Right forelimb (tissue), 1 donor: Measurements from ENCODE around the gene COL8A1.

Experiments
- DNase-seq: peaks from one replicate; pipeline ENCODE4 v3.0.0-alpha.2; 2018

The COL8A1 gene

GRCh38 chr3:99678023-99678422, 39.6 kb downstream of the COL8A1 start:
- DNase-seq = no peak

GRCh38 chr3:99678896-99679295, 40.5 kb downstream of the COL8A1 start:
- DNase-seq = no peak

- DNase-seq = no peak
Measured at GRCh38 chr3:99681512-99681911, 43.1 kb downstream of the COL8A1 start.

- no peak for DNase-seq
Measured at GRCh38 chr3:99681976-99682375, 43.6 kb downstream of the COL8A1 start.

GRCh38 chr3:99683465-99683864, 45.1 kb downstream of the COL8A1 start:
- no peak for DNase-seq

GRCh38 chr3:99683876-99684275, 45.5 kb downstream of the COL8A1 start:
- DNase-seq = no peak

- DNase-seq = no peak
Measured at GRCh38 chr3:99684644-99685043, 46.2 kb downstream of the COL8A1 start.

- DNase-seq = no peak
Measured at GRCh38 chr3:99686469-99686868, 48.1 kb downstream of the COL8A1 start.

GRCh38 chr3:99686955-99687612, 48.7 kb downstream of the COL8A1 start:
- DNase-seq = peak; percentile 73

- DNase-seq = no peak
Measured at GRCh38 chr3:99690761-99691369, 52.5 kb downstream of the COL8A1 start.

- no peak for DNase-seq
Measured at GRCh38 chr3:99693636-99694035, 55.2 kb downstream of the COL8A1 start.

- DNase-seq = no peak
Measured at GRCh38 chr3:99696497-99696896, 58.1 kb downstream of the COL8A1 start.

- DNase-seq = no peak
Measured at GRCh38 chr3:99697250-99697649, 58.9 kb downstream of the COL8A1 start.

GRCh38 chr3:99698932-99699331, 60.5 kb downstream of the COL8A1 start:
- no peak for DNase-seq

GRCh38 chr3:99699841-99700240, 61.4 kb downstream of the COL8A1 start:
- DNase-seq = no peak

GRCh38 chr3:99700631-99701268, 62.4 kb downstream of the COL8A1 start:
- DNase-seq = no peak

- DNase-seq = no peak
Measured at GRCh38 chr3:99702953-99703943, 64.9 kb downstream of the COL8A1 start.

- DNase-seq = no peak
Measured at GRCh38 chr3:99704417-99704816, 66.0 kb downstream of the COL8A1 start.

- DNase-seq = no peak
Measured at GRCh38 chr3:99706410-99706809, 68.0 kb downstream of the COL8A1 start.

- no peak for DNase-seq
Measured at GRCh38 chr3:99708207-99708745, 69.9 kb downstream of the COL8A1 start.

GRCh38 chr3:99709686-99710085, 71.3 kb downstream of the COL8A1 start:
- no peak for DNase-seq

- no peak for DNase-seq
Measured at GRCh38 chr3:99710094-99710493, 71.7 kb downstream of the COL8A1 start.

GRCh38 chr3:99711351-99711750, 73.0 kb downstream of the COL8A1 start:
- DNase-seq = no peak
